ENCODE data around the gene MAGEA10.

DNA sequence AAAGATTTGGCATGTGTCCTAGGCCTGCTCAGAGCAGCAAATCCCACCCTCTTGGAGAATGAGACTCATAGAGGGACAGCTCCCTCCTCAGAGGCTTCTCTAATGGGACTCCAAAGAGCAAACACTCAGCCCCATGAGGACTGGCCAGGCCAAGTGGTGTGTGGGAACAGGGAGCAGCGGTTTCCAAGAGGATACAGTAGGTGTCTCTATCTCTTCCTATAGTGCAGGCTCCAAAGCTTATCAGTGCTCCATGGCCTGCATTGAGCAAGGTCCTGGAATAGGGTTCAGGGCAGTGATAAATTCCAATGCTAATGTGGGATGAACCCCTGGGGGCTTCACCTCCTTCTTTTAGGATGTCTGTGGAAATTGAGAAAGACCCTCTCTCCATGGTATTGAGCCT, 15.7 kb upstream of the MAGEA10 start:
- TF ChIP-seq TCF12 (IDR thresholded peaks at IDR 0.05; ENCODE audit: low read depth) (no peak), TAF1 (IDR thresholded peaks at IDR 0.05; ENCODE audit: low read depth) (no peak)
